Activated T-helper 9 cell treated with anti-CD3 and anti-CD28 coated beads, Interleukin-2, amount 50 U/mL, for 16 hours (primary cell): ENCODE measurements around the gene CDKN1C.

Experiments
- DNase-seq: peaks from one replicate; pipeline ENCODE4 v3.0.0-alpha.2; 2020; ENCODE audit warnings: low read depth

CDKN1C gene

GRCh38 chr11:2869561-2870427, 15.8 kb downstream of the CDKN1C start:
- DNase-seq: no peak

DNA sequence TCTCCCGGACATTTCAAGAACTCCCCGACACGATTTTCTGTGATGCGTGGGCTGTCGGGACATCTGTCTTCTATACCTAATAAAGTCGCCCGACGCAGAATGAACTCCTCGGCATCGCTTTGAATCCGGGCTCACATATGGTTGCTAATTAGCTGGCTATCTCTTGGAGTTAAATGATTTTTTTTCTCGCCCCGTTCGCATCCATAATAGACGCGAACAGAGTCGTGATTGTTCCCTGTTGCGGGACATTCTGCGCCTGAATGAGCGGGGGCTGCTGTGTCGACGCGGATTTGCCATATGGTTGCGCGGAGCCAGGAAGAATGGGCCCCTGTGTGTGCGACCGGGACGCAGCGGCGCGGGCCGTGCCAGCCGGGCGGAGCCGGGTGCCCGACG, 16.4 kb downstream of the CDKN1C start:
- DNase-seq: no peak

GRCh38 chr11:2868506-2869133, 17.0 kb downstream of the CDKN1C start:
- no peak for DNase-seq

DNA sequence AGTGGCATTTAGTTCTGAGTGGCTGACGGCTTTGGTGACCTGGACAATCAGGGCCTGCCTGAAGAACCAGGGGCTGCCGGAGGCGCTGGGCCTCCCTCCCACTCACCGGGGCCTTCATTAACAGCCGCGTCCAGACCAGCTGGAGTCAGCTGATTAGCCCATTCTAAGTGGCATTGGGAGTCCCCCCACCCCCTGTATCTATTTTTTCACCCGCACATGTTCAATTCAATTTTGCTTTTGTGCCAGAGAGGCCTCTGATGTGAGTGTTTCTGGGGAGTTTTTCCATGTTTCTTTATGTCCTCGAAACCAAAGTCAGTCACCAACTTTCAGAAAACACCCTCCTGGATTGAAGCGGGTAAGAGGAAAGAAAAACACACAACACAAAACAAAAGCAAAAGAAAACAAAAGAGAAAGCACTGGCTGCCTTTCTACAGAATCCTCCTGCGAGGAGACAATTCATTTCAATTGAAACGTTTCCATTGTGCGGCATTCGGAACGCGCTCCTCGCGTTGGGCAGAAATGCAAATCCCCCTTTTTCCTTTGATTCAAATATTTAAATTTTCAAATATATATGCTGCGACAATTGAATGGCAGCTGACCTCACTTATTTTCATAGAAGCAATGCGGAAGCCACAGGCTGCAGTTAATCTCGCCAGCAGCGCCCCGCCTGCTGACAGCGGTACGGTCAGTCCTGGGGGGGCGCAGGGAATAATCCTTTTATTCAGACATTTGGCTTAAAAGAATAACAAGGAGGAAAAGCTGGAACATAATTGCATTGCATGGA, 17.7 kb downstream of the CDKN1C start:
- no peak for DNase-seq

DNA sequence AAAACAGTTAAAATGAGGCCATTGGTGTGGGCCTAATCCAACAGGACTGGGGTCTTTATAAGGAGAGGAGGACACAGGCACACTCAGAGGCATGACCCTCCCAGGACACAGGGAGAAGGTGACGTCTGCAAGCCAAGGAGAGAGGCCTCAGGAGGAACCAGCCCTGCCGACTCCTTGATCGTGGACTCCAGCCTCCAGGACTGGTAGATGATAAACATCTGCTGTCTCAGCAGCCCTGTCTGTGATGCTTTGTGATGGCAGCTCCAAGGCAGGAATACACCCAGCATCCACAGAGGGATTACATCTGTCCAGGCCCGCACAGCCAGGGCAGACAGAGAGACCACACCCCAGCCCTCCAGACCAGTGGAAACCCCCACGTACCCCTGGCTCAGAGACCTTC, 18.4 kb downstream of the CDKN1C start:
- DNase-seq: no peak

- DNase-seq: no peak
These were observed 19.5 kb downstream of the CDKN1C start for GRCh38 chr11:2865922-2866577.

DNA sequence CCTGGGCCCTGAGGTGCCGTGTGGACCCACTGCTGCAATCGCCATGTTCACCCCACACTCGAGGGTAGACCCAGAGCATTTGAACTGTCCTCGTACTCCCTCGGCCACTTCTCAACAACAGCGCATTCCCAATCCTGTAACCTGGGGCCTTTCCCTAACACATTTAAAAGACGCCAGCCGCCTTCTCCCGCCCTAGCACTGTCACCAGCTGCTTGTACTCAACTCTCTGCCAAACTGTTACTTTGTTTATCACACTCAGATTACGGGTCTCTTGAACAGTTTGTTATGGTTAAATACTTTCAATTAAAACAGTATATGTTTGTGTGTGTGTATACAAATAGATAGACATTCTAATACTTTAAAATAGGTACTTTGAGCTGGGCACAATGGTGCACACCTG, 20.7 kb downstream of the CDKN1C start:
- DNase-seq: no peak

DNA sequence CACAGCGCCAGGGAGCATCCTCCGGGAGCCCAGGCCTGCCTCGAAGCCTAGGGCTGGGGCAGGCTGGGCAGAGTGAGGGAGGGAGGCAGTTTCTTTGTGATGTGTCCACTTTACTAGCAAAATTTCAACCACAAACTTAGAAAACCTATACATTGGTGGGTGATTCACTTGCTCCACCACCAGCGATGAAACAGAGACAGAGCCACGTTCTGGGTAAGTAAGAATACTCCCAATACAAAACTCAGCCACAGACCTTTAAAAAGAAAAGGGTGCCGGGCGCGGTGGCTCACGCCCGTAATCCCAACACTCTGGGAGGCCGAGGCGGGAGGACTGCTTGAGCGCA, 22.3 kb downstream of the CDKN1C start:
- no peak for DNase-seq

DNA sequence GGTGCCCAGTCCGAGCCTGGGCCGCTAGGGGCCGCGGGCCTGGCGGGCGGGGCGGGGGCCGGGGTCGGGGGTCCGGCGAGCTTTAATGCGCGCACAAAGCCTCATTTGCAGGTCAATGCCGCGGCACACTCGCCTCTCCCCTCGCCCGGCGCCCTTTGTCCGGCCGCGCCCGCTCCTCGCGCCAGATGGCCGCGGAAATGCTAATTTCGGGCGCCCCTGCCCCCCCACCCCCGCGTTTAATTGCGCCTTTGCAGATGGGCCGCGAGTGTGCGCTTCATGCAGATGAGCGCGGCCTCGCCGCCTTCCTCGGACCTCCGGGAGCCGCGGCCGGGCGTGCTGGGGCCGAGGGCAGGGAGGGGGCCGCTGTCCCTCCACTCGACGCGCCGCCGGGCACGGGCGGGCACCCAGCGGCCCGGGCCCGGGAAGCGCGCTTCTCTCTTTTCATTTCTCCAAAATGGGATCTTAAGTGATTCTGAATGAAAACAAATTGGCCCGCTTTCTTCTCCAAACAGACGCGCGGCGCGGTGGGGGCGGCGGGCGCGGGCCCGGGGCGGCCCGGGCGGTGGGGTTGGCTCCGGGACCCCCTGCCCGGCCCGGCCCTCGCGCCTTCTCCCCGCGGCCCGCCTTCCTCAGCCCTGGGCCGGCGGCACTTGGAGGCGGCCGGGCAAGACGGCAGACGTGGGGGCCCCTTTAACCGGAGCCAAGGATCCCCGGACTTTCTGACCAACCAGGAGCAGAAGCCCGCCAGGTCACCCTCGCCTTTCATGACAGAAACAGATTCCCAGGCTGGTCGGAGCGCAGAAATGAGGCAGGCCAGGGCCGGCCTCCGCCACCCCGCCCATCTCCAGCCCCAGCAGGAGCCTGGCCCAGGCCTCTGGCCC, 22.9 kb downstream of the CDKN1C start:
- DNase-seq: no peak

DNA sequence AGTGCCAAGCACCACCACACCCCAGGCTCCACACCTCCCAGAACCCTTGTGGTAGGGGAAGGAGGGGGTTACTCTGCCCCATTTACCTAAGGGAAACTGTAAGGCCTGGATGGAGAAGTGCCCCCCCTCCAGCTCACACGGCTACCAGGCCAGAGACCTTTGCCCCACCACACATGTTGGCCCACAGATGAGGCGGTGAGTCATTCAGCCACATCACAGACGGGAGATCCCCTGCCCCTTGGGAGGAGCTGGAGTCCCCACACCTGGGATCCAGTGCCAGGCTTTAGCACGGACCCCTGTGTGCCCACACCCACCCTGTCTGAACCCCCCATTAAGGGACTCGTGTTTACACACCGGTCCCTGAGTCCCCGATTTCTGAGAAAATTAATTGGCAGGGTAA, 24.9 kb downstream of the CDKN1C start:
- DNase-seq: no peak

DNA sequence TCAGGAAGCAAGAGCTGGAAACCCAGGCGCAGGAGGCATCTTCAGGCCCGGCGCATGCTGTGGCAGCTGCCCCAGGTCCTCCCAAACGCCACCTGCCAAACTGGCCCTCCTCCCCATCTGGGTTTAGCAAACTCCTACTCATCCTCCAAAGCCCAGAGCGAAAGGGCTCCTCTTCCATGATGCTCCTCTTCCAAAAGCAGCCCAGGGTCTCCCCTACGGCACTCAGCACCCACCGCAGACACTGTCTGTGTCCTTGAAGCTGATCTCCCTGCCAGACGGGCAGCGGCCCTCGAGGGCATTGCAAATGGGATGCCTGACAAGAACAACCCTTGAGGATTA, 25.9 kb downstream of the CDKN1C start:
- DNase-seq: no peak

GRCh38 chr11:2858995-2859698, 26.4 kb downstream of the CDKN1C start:
- DNase-seq: no peak

DNA sequence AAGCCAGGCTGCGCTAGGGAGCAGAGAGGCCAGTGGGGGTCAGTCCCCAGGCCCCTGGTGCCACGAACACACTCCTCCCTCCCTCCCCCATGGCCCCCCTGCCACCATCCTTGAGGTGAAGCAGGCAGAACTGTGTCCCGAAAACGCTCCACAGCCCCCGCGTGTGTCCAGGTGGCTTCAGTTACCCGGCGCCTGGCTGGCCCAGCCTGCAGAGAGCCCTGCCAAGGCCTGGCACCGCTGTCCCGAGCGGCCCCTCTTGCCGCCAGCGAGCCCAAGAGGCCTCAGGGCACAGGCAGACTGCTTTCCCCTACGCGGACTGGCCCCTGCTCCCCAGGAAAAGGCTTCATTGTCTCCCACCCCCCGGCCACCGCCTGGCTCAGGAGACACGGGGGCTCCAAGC, 27.7 kb downstream of the CDKN1C start:
- DNase-seq: no peak

GRCh38 chr11:2857276-2857675, 28.3 kb downstream of the CDKN1C start:
- DNase-seq: no peak

DNA sequence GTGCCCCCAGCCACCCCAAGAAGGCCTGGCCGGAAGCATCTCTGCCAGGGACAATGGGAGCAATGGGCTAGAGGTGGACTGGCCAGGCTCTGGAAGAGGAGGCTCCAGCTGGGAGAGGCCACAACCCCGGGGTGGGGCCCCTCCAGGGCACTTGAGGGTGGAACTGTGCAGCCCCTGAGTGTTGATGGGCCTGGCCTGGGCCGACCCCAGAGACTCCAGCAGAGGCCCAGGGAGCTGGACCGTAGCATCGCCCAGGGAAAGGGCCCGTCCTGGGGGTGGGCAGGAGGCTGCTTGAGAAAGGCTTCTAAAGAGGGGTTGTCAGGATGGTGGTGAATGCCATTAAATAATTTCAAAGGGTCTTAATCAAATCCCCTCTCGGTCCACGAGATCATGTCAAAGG, 30.4 kb downstream of the CDKN1C start:
- DNase-seq: no peak

DNA sequence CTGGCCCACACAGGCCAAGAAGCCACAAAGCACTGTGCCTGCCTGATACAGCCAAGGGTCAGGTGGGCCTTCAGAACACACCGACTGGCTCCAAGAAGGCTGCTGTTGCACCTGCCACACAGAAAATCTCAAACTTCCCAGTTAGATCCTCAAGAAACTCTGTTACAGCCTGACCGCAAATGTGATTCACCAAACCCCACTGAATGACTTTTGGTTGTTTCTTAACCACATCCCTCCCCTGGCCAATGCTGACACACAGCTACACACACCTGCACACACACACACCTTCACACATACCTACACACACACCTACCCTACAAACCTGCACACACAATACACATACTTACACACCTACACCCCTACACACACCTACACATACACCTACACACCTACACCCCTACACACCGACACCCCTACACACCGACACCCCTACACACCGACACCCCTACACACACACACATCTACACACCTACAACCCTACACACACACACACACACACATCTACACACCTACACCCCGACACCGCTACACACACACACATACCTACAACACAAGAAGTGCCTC, 31.5 kb downstream of the CDKN1C start:
- DNase-seq: no peak

GRCh38 chr11:2853401-2853800, 32.2 kb downstream of the CDKN1C start:
- DNase-seq: no peak

GRCh38 chr11:2849994-2850770, 35.4 kb downstream of the CDKN1C start:
- DNase-seq: no peak

DNA sequence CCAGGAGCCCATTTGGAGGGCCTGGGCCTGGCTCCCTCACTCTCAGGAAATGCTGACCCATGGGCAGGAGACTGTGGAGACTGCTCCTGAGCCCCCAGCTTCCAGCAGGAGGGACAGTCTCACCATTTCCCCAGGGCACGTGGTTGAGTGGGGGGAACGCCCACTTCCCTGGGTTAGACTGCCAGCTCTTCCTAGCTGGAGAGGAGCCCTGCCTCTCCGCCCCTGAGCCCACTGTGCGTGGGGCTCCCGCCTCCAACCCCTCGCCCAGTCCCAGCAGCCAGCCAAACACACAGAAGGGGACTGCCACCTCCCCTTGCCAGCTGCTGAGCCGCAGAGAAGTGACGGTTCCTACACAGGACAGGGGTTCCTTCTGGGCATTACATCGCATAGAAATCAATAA, 37.1 kb downstream of the CDKN1C start:
- DNase-seq: no peak

- DNase-seq: no peak
These were observed 38.0 kb downstream of the CDKN1C start for GRCh38 chr11:2847561-2847960.
